ENCODE results near the gene TBPL2.

DNA sequence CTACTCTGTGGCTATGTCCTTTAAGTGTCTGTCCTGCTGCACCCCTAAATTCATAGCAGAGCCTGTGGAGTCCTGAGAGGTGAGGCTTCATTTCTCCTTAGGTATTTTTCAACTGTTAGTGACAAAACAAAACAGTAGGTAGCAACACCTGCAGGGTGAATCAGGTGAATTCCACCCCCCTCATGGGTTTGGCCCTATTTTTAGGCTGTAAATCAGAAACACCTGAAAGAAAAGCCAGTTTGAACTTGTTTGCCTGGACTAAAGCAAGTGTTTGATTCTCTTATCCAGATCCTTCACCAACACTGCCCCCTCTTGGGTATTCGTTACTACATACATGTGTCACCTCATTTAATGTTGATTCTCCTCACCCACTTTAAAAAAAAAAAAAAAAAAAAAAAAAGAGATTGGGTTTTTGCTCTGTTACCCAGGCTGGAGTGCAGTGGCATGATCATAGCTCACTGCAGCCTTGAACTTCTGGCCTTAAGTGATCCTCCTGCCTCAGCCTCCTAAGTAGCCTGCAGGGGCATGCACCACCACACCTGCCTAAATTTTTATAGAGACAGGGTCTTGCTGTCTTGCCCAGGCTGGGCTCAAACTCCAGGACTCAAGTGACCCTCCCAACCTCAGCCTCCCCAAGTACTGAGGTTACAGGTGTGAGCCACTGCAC, 10.3 kb downstream of the TBPL2 start:
- TF ChIP-seq, protein P1, sequence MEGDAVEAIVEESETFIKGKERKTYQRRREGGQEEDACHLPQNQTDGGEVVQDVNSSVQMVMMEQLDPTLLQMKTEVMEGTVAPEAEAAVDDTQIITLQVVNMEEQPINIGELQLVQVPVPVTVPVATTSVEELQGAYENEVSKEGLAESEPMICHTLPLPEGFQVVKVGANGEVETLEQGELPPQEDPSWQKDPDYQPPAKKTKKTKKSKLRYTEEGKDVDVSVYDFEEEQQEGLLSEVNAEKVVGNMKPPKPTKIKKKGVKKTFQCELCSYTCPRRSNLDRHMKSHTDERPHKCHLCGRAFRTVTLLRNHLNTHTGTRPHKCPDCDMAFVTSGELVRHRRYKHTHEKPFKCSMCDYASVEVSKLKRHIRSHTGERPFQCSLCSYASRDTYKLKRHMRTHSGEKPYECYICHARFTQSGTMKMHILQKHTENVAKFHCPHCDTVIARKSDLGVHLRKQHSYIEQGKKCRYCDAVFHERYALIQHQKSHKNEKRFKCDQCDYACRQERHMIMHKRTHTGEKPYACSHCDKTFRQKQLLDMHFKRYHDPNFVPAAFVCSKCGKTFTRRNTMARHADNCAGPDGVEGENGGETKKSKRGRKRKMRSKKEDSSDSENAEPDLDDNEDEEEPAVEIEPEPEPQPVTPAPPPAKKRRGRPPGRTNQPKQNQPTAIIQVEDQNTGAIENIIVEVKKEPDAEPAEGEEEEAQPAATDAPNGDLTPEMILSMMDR (IDR thresholded peaks at IDR 0.05; ENCODE audit: insufficient read depth, low read length) = peak; percentile 6
- no peak for TF ChIP-seq POLR2AphosphoS5 (IDR thresholded peaks at IDR 0.05; ENCODE audit: low read depth)
- TF ChIP-seq, protein P2, sequence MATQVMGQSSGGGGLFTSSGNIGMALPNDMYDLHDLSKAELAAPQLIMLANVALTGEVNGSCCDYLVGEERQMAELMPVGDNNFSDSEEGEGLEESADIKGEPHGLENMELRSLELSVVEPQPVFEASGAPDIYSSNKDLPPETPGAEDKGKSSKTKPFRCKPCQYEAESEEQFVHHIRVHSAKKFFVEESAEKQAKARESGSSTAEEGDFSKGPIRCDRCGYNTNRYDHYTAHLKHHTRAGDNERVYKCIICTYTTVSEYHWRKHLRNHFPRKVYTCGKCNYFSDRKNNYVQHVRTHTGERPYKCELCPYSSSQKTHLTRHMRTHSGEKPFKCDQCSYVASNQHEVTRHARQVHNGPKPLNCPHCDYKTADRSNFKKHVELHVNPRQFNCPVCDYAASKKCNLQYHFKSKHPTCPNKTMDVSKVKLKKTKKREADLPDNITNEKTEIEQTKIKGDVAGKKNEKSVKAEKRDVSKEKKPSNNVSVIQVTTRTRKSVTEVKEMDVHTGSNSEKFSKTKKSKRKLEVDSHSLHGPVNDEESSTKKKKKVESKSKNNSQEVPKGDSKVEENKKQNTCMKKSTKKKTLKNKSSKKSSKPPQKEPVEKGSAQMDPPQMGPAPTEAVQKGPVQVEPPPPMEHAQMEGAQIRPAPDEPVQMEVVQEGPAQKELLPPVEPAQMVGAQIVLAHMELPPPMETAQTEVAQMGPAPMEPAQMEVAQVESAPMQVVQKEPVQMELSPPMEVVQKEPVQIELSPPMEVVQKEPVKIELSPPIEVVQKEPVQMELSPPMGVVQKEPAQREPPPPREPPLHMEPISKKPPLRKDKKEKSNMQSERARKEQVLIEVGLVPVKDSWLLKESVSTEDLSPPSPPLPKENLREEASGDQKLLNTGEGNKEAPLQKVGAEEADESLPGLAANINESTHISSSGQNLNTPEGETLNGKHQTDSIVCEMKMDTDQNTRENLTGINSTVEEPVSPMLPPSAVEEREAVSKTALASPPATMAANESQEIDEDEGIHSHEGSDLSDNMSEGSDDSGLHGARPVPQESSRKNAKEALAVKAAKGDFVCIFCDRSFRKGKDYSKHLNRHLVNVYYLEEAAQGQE (IDR thresholded peaks at IDR 0.05; ENCODE audit: insufficient replicate concordance, low read depth) = no peak
